GM21737 (cell line): Measurements from ENCODE around the gene PROP1.
"Not testable (repeated sequence)": the region's sequence is repeated elsewhere in the genome, so short reads cannot be mapped to it uniquely, and the experiment has no call there.

Experiments used
- ATAC-seq: cut with Tn5 transposase; IDR thresholded peaks from one replicate; pipeline ENCODE4 v1.9.1; 2021; ENCODE audit warnings: mild to moderate bottlenecking, moderate library complexity; ENCODE audit not compliant: unreplicated experiment

PROP1 gene

DNA sequence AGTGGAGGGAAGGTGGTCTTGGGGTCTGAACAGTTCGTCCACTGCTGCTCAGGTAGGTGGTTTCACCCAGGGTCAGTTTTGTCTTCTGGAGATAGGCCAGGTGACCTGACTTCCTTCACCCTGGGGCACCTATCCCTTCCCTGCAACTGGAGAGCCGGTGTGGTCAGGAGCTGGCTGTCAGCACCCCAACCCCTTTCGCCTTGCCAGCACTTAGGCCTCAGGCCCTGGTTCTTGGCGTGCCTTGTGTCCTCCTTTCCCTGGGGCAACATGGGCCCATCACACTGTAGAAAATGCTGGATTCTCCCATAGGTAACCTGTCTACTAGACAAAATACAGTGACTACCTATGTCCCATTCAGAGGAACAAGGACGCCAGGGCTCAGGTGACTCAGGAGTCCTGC, 13.1 kb downstream of the PROP1 start:
- no peak for ATAC-seq

DNA sequence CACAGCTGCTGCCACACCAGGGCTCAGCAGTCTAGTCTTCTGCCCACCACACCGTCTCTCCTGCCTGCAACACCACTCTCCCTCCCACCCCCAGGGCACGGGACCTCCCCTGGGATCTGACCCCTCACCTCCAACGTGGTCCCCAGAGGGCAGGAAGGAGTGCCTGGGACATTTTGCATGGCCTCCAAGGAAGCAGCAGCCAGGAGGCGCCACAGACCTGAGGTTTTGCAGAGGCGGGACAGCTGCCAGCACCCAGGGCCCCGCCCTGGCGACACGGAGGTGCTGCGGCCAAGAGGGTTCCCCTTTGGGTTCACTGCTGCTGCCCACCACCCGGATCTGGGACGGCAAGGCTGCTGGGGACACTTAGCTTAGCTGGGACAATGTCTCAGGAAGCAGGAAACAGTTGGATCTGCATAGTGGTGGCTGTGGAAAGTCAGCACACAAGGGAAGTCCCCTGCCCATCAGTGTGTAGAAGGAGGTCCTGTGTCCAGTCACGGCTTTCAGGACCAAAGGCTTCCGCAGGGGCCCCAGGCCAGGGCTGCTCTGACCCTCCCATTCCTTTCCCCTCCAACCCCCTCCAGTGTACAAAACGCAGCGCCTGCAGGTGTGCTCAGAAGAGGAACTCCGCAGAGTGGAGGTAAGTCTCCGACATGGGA, 13.8 kb downstream of the PROP1 start:
- no peak for ATAC-seq

GRCh38 chr5:177981296-177982071, 14.6 kb downstream of the PROP1 start:
- ATAC-seq, result no peak

DNA sequence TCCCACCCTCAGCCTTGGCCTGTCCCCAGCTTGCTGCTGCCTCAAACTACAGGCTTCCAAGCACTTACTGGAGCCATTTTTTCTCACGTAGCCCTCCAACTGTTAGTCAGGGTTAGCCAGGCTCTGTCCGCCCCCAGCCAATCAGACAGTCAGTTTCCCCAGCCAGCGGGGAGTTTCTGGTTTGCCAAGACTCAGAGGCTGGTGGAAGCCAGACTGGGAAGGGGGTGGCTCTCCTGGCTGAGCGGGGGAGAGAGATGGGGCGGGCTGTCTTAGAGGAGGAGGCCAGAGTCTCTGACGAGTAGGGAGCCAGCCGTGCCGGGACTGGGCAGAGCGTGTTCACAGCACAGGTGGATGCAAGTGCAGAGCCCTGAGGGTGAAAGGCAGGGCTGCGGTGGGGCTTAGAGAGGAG, 15.3 kb downstream of the PROP1 start:
- no peak for ATAC-seq

GRCh38 chr5:177977600-177977999, 18.4 kb downstream of the PROP1 start:
- not testable (repeated sequence) for ATAC-seq

GRCh38 chr5:177973066-177973635, 22.9 kb downstream of the PROP1 start:
- no peak for ATAC-seq

DNA sequence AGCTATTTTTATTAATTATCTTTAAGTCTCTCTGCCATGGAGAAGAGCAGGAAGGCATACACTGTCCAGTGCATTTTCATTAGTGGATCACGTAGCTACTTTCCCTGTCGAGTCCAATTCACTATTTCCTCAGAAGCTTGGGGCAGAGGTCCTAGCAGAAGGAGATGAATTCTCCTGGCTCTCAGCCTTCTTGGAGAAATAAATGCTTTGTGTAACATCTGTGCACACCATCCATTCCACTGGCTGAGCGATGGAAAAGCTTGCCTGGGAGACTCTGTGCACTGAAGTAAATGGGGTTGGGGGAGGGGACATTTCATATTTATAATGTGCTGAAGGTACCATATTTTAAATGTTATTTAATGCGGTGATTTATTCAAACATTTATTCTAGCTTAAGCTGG, 23.4 kb downstream of the PROP1 start:
- ATAC-seq, result no peak

GRCh38 chr5:177972014-177972413, 24.0 kb downstream of the PROP1 start:
- not testable (repeated sequence) for ATAC-seq

- ATAC-seq, result no peak
These were observed 27.3 kb downstream of the PROP1 start for GRCh38 chr5:177968661-177969211.

DNA sequence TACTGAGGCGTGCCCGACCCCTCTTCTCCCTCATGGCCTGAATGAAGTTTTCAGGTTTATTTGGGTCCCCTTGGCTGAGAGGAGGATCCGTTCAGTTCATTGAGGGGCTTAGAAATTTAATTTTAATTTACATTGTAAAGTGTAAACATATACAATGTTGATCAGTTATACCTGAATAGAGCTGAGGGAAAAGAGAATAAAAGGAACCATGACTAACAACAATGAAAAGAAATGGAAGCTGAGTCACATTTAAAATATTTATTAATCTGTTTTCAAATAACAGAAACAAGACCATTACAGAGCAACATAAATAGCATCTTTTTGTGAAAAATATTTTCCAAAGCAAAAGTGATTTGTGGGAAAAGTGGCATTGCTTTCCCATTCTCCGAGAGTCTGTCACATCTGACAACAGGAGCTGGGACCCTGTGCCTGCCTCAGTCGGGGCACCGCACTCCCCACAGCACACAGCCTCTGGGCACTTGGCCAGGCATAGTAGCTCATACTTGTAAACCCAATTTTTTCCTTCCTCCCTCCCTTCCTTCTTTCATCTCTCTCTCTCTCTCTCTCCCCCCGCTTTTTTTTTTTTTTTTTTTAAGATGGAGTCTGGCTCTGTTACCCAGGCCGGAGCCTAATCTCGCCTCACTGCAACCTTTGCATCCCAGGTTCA, 28.7 kb downstream of the PROP1 start:
- ATAC-seq, result no peak

DNA sequence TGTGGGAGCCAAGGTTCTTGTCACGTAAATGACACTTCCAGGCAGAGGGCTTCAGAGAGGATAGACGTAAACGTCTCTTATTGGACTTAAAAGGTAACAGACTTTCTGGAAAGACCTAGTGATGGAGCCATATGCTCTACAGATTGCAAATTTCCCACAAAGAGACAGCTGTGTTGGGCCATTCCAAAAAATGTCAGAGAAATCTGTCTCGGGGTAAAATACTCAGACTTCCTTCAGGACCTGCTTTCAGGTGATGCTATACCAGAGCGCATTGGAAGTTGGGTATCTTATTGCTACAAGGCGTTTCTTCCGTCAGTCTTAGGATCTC, 29.2 kb downstream of the PROP1 start:
- ATAC-seq, result no peak

DNA sequence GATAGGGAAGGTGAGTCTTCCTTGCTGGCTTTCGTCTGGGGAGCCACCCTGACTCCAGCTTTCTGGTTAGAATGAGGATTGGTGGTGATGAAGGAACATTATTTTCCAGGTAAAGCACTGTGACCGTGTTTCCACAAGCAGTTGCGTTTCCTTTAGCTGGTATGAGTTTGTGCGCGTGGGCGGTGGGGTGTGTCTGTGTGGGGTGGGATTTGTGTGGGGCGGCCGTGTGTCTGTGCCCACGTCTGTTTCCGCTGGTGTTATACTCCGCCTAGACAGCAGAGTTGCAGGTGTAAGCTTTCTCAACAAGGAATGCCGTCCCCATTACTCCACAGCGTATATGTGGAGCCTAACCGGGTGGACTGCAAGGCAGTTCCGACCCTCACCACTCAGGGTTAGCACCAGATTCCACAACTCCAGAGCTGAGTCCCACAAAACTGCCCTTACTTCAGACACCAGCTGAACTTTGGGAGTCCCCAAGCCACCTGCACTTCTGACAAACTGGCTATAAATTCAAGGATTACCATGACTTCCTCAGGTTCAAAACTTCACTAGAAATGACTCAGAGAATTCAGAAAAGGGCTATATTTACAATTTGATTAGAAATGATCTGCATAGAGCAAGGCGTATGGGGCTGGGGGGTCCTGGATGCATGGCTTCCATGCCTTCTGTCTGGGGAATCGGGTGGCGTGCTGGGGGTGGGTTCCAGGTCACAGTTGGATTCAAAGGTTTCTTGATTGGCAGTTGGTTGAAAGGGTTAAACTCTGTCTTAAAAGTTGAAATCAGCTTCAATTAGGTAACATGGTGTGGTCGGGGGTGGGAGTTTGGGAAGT, 29.8 kb downstream of the PROP1 start:
- ATAC-seq, result no peak

DNA sequence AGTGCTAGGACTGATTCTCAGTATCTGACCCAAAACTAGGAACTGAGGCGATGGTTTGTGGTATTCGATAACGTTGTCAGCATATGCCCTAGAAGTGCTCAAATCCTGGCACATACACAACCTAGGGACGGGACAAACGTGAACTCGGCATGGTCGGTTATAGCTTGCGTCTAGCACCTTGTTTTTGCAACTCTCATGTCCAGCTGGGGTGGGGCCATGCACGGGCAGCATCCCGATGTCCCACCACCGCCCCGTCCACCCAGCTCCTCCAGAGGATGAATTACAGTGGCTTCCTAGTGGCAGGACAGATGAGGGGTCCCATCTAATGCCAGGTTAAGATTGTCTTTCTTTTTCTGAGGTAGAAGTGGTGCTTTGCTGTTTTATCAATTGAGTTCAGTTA, 31.6 kb downstream of the PROP1 start:
- ATAC-seq, result no peak

DNA sequence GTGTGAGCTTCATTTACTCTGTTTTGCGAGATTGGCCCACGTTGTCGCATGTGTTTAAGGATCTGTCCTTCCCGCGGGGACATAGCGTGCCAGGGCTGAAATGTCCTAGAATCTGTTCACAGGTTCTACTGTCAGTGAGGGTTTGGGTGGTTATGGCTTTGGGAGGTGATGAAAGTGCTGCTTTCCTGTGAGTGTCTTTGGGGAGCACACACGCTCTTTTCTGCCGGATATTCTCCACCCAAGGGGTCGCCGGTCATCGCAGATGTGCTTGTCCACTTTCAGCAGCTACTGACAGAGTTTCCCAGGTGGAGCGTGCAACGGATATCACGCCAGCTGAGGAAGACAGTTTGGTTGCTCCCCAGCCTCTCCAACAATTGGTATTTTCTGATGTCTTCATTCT, 32.1 kb downstream of the PROP1 start:
- no peak for ATAC-seq

GRCh38 chr5:177959315-177959714, 36.7 kb downstream of the PROP1 start:
- ATAC-seq, result no peak

- no peak for ATAC-seq
These were observed 37.3 kb downstream of the PROP1 start for GRCh38 chr5:177958696-177959095.

- ATAC-seq, result no peak
These were observed 38.8 kb downstream of the PROP1 start for GRCh38 chr5:177957241-177957640.

- not testable (repeated sequence) for ATAC-seq
These were observed 42.9 kb downstream of the PROP1 start for GRCh38 chr5:177953101-177953500.

DNA sequence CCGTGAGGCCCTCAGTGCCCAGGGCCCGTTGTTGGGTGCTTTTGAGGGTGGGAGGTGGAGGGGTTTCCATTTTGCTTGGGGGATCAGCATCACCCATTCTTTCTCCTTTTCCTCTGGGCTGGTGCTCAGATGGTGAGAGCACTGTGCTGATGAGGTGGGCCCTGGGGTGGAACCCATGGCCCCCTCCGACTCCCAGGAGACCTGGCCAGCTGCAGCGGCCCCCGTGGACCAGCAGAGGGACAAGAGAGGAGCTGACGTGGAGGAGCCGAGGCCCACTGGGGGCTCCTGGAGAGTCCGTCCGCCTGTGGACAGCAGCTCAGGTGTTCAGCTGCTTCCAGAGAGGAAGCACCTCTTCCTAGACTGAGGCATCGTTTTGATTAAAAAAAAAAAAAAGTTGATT, 46.4 kb downstream of the PROP1 start:
- not testable (repeated sequence) for ATAC-seq

GRCh38 chr5:177949065-177949464, 47.0 kb downstream of the PROP1 start:
- ATAC-seq, result not testable (repeated sequence)

- not testable (repeated sequence) for ATAC-seq
These were observed 48.1 kb downstream of the PROP1 start for GRCh38 chr5:177947912-177948311.
